Bronchial epithelial cell (primary cell): ENCODE data around the gene NDRG2. TPM values are rescaled to one million over a fixed set of nuclear protein-coding genes. Genes with fewer than 3 reads are reported as not detected.

ENCODE experiments used
- DNase-seq: peaks from one replicate; pipeline ENCODE4 v3.0.0-alpha.2; 2010; ENCODE audit warnings: low read depth
- FAIRE-seq: peaks from 2 replicates; lab custom pipeline; 2011; peaks lifted over from hg19 to GRCh38; lab: Jason Lieb, UNC
- H3K27me3 ChIP-seq: 2 replicates; pipeline ENCODE4 v1.5.1; 2011; ENCODE audit warnings: low read length; ENCODE audit not compliant: control insufficient read depth, insufficient read depth
- H3K36me3 ChIP-seq: 2 replicates; pipeline ENCODE4 v1.5.1; 2011; ENCODE audit warnings: low read length; ENCODE audit not compliant: control insufficient read depth, insufficient read depth
- H3K4me3 ChIP-seq: 2 replicates; pipeline ENCODE4 v1.5.1; 2011; ENCODE audit warnings: mild to moderate bottlenecking, low read depth, low read length, control low read depth
- CTCF ChIP-seq: IDR thresholded peaks from 2 replicates; pipeline ENCODE4 v1.5.1; 2011; ENCODE audit warnings: mild to moderate bottlenecking, moderate library complexity, low read length, control low read depth, inconsistent platforms; ENCODE audit not compliant: insufficient read depth, severe bottlenecking
- total RNA-seq: library from RNA; depleted of rRNA; stranded (reverse); fragments of >200 nt; gene quantifications from 2 replicates; pipeline ENCODE4 v1.2.1, GENCODE V29; 2014

The NDRG2 gene
- total RNA-seq, 1 donor from 2014 or later = 9.2 TPM

GRCh38 chr14:20997115-20997514 is 27.7 kb downstream of the NDRG2 start:
- FAIRE-seq (no peak), DNase-seq (no peak)
- Histone ChIP-seq H3K27me3 (no peaks in the 10 kb centered on the region), H3K36me3 (peaks cover 23% of the 10 kb centered on the region), H3K4me3 (no peak overlapping the region)
- TF ChIP-seq CTCF = no peak

- Histone ChIP-seq H3K27me3 (no peaks in the 10 kb centered on the region), H3K36me3 (peaks cover 23% of the 10 kb centered on the region), H3K4me3 (no peak overlapping the region)
- FAIRE-seq (no peak), DNase-seq (no peak)
- TF ChIP-seq CTCF = no peak
Measured at GRCh38 chr14:20996521-20996920, 28.3 kb downstream of the NDRG2 start.

DNA sequence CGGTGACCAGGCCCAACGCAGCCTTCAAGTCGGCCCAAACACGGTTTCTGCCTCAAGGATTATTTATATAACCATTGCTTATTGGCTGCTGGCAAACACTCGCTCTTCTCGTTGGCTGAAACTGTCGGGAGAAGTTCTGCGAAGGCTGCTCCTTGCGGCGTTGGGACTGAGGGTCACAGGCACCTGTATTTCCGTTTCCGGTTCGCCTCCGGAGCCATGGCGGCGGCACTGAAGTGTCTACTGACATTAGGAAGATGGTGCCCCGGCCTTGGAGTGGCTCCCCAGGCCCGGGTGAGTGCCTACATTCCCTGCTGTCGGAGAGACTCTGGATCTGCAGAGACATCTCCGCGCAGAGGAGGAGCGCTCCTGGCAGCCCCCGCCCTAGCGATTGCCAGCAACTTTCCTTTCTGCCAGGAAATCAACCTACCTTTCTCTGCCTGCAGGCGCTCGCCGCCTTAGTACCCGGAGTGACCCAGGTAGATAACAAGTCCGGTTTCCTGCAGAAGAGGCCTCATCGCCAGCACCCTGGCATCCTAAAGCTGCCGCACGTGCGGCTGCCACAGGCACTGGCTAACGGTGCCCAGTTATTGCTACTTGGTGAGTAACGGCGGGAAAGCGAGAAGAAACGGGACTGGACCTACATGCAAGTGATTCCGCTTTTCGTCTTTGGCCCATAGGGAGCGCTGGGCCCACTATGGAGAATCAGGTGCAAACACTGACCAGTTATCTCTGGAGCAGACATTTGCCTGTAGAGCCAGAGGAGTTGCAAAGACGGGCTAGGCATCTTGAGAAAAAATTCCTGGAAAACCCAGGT is 34.9 kb downstream of the NDRG2 start, which contains the start of gene METTL17:
METTL17 (plus strand) TSS at position 194 of the 814 bp plus-strand sequence; CDS start at position 217, 23 bp downstream.
- Histone ChIP-seq H3K4me3 (peak within 1 kb of the TSS; percentile 80), H3K36me3 (peaks cover 13% of the 10 kb centered on the region), H3K27me3 (no peaks in the 10 kb centered on the region)
- TF ChIP-seq CTCF = peak; percentile 55
- peak; percentile 93 for DNase-seq
- FAIRE-seq = no peak

- no peak for TF ChIP-seq CTCF
- DNase-seq = no peak
- Histone ChIP-seq H3K4me3 (peak overlapping the region; percentile 80), H3K27me3 (no peaks in the 10 kb centered on the region), H3K36me3 (peaks cover 9% of the 10 kb centered on the region)
- no peak for FAIRE-seq
Measured at GRCh38 chr14:20989471-20989786, 35.4 kb downstream of the NDRG2 start.

DNA sequence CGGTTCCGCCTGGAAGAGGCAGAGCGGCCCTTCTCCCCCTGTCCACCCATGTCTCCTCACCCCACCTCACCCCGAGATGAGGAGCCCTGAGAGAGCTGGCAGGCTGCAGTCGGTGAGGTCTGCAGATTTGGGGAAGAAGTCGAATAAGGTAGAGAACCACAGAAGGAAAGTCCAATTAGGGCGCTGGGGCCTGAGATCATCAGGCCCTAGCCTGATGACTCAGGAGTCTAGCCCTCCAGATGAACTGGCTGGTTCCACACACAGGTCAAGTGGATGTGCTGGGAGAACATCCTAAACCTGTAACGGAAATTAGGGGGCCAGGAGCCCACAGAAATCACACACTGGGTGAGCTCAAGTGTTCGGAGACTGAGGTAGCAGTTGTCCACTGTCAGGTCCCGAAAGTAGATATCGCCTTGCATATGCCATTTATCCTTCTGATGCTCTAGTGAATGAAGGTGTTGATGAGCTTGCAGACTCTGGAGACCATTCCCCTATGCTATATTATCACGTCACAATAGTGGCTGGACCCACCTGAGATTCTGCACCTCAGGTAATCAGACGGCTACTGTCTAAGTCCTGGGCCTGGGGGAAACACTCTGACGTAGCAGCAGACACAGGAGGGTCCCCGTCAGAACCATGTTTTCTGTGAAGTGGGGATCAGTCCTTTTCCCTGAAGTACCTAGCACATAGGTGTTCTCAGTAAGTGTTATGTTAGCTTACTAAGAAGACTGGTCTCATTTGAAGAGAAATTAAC is 36.0 kb downstream of the NDRG2 start:
- peak overlapping the region; percentile 80 for H3K4me3 ChIP-seq
- no peak for TF ChIP-seq CTCF
- no peak for FAIRE-seq
- H3K27me3 ChIP-seq = no peaks in the 10 kb centered on the region
- no peak for DNase-seq
- peaks cover 5% of the 10 kb centered on the region for H3K36me3 ChIP-seq
